Measurements from ENCODE around the gene PNO1.

PNO1 gene

GRCh38 chr2:68216454-68217310 lies 59.0 kb downstream of the PNO1 start:
- H3K36me3 ChIP-seq (ENCODE audit: control insufficient read depth, insufficient read depth, low read length), result peaks cover 2% of the 10 kb centered on the region
- no peak overlapping the region for H3K9ac ChIP-seq (ENCODE audit: low read length)
- H3K79me2 ChIP-seq (ENCODE audit: control insufficient read depth, insufficient read depth, low read length), result peaks cover 52% of the 10 kb centered on the region
- H3K79me1 ChIP-seq (ENCODE audit: low read length), result peaks cover 22% of the 10 kb centered on the region
- H2AK5ac ChIP-seq (ENCODE audit: low read length), result no peak overlapping the region
- peak; percentile 29 for DNase-seq
- no peak overlapping the region for H2BK15ac ChIP-seq (replicated peaks; ENCODE audit: low read depth)
- WGBS (ENCODE audit: extremely low coverage, insufficient coverage, low lambda C conversion rate), result no CpG with 5 or more reads among the region's 2 CpGs
- no peak overlapping the region for H3K4me2 ChIP-seq (ENCODE audit: low read length)
- no peak overlapping the region for H3K56ac ChIP-seq (ENCODE audit: low read length)
- H3K4me1 ChIP-seq (ENCODE audit: control insufficient read depth, low read depth, low read length), result peaks cover 3% of the 10 kb centered on the region
- no peak overlapping the region for H2BK120ac ChIP-seq (ENCODE audit: low read depth, low read length)
- no peak overlapping the region for H3K18ac ChIP-seq (ENCODE audit: low read length)
- H3K27me3 ChIP-seq (ENCODE audit: insufficient read depth, low read length, poor library complexity), result no peaks in the 10 kb centered on the region
- H4K8ac ChIP-seq (ENCODE audit: low read depth, low read length), result no peak overlapping the region
- H2BK5ac ChIP-seq (ENCODE audit: low read length), result no peak overlapping the region
- H3K4ac ChIP-seq (ENCODE audit: low read depth, low read length), result no peak overlapping the region
- H3K27ac ChIP-seq (ENCODE audit: low read depth, low read length), result no peak overlapping the region
- no peak overlapping the region for H3K4me3 ChIP-seq (ENCODE audit: low read length)
- H3K23ac ChIP-seq (ENCODE audit: low read length), result no peak overlapping the region
- H4K5ac ChIP-seq (ENCODE audit: low read length), result no peak overlapping the region

GRCh38 chr2:68217729-68218128 lies 60.0 kb downstream of the PNO1 start:
- Histone ChIP-seq H2AK5ac (ENCODE audit: low read length) (no peak overlapping the region), H3K79me1 (ENCODE audit: low read length) (peaks cover 21% of the 10 kb centered on the region), H3K36me3 (ENCODE audit: control insufficient read depth, insufficient read depth, low read length) (peaks cover 2% of the 10 kb centered on the region), H2BK5ac (ENCODE audit: low read length) (no peak overlapping the region), H3K56ac (ENCODE audit: low read length) (no peak overlapping the region), H3K79me2 (ENCODE audit: control insufficient read depth, insufficient read depth, low read length) (peaks cover 51% of the 10 kb centered on the region), H3K4ac (ENCODE audit: low read depth, low read length) (no peak overlapping the region), H3K18ac (ENCODE audit: low read length) (no peak overlapping the region), H3K4me3 (ENCODE audit: low read length) (no peak overlapping the region), H3K4me2 (ENCODE audit: low read length) (no peak overlapping the region), H4K5ac (ENCODE audit: low read length) (no peak overlapping the region), H3K27me3 (ENCODE audit: insufficient read depth, low read length, poor library complexity) (no peaks in the 10 kb centered on the region), H3K23ac (ENCODE audit: low read length) (no peak overlapping the region), H2BK120ac (ENCODE audit: low read depth, low read length) (no peak overlapping the region), H3K9ac (ENCODE audit: low read length) (no peak overlapping the region), H3K4me1 (ENCODE audit: control insufficient read depth, low read depth, low read length) (peaks cover 3% of the 10 kb centered on the region), H2BK15ac (replicated peaks; ENCODE audit: low read depth) (no peak overlapping the region), H4K8ac (ENCODE audit: low read depth, low read length) (no peak overlapping the region), H3K27ac (ENCODE audit: low read depth, low read length) (no peak overlapping the region)
- DNase-seq, result no peak
- WGBS (ENCODE audit: extremely low coverage, insufficient coverage, low lambda C conversion rate), result no CpG with 5 or more reads among the region's 3 CpGs

GRCh38 chr2:68218343-68218901 lies 60.7 kb downstream of the PNO1 start:
- no peak overlapping the region for H3K18ac ChIP-seq (ENCODE audit: low read length)
- no peak for DNase-seq
- no peak overlapping the region for H3K4ac ChIP-seq (ENCODE audit: low read depth, low read length)
- H3K9ac ChIP-seq (ENCODE audit: low read length), result no peak overlapping the region
- no peak overlapping the region for H3K27ac ChIP-seq (ENCODE audit: low read depth, low read length)
- no peak overlapping the region for H2BK5ac ChIP-seq (ENCODE audit: low read length)
- no CpG with 5 or more reads among the region's 1 CpG for WGBS (ENCODE audit: extremely low coverage, insufficient coverage, low lambda C conversion rate)
- no peak overlapping the region for H3K4me2 ChIP-seq (ENCODE audit: low read length)
- peaks cover 18% of the 10 kb centered on the region for H3K79me1 ChIP-seq (ENCODE audit: low read length)
- no peak overlapping the region for H3K4me3 ChIP-seq (ENCODE audit: low read length)
- H3K56ac ChIP-seq (ENCODE audit: low read length), result no peak overlapping the region
- H3K23ac ChIP-seq (ENCODE audit: low read length), result peak overlapping the region; percentile 19
- H3K4me1 ChIP-seq (ENCODE audit: control insufficient read depth, low read depth, low read length), result peaks cover 3% of the 10 kb centered on the region
- no peak overlapping the region for H4K8ac ChIP-seq (ENCODE audit: low read depth, low read length)
- peaks cover 2% of the 10 kb centered on the region for H3K36me3 ChIP-seq (ENCODE audit: control insufficient read depth, insufficient read depth, low read length)
- no peak overlapping the region for H2BK15ac ChIP-seq (replicated peaks; ENCODE audit: low read depth)
- H2AK5ac ChIP-seq (ENCODE audit: low read length), result no peak overlapping the region
- peaks cover 51% of the 10 kb centered on the region for H3K79me2 ChIP-seq (ENCODE audit: control insufficient read depth, insufficient read depth, low read length)
- H2BK120ac ChIP-seq (ENCODE audit: low read depth, low read length), result no peak overlapping the region
- H3K27me3 ChIP-seq (ENCODE audit: insufficient read depth, low read length, poor library complexity), result no peaks in the 10 kb centered on the region
- no peak overlapping the region for H4K5ac ChIP-seq (ENCODE audit: low read length)

- no peak overlapping the region for H3K4me2 ChIP-seq (ENCODE audit: low read length)
- no peak overlapping the region for H2BK5ac ChIP-seq (ENCODE audit: low read length)
- H3K79me2 ChIP-seq (ENCODE audit: control insufficient read depth, insufficient read depth, low read length), result peaks cover 43% of the 10 kb centered on the region
- H3K9ac ChIP-seq (ENCODE audit: low read length), result no peak overlapping the region
- H3K18ac ChIP-seq (ENCODE audit: low read length), result no peak overlapping the region
- no peak overlapping the region for H4K8ac ChIP-seq (ENCODE audit: low read depth, low read length)
- DNase-seq, result no peak
- H3K27ac ChIP-seq (ENCODE audit: low read depth, low read length), result no peak overlapping the region
- peaks cover 9% of the 10 kb centered on the region for H3K79me1 ChIP-seq (ENCODE audit: low read length)
- no peaks in the 10 kb centered on the region for H3K36me3 ChIP-seq (ENCODE audit: control insufficient read depth, insufficient read depth, low read length)
- H2BK15ac ChIP-seq (replicated peaks; ENCODE audit: low read depth), result no peak overlapping the region
- H3K27me3 ChIP-seq (ENCODE audit: insufficient read depth, low read length, poor library complexity), result no peaks in the 10 kb centered on the region
- WGBS (ENCODE audit: extremely low coverage, insufficient coverage, low lambda C conversion rate), result no CpG with 5 or more reads among the region's 1 CpG
- H2AK5ac ChIP-seq (ENCODE audit: low read length), result no peak overlapping the region
- no peak overlapping the region for H2BK120ac ChIP-seq (ENCODE audit: low read depth, low read length)
- H3K56ac ChIP-seq (ENCODE audit: low read length), result no peak overlapping the region
- H3K4me3 ChIP-seq (ENCODE audit: low read length), result no peak overlapping the region
- no peak overlapping the region for H3K4ac ChIP-seq (ENCODE audit: low read depth, low read length)
- H3K23ac ChIP-seq (ENCODE audit: low read length), result no peak overlapping the region
- no peak overlapping the region for H4K5ac ChIP-seq (ENCODE audit: low read length)
- H3K4me1 ChIP-seq (ENCODE audit: control insufficient read depth, low read depth, low read length), result peaks cover 3% of the 10 kb centered on the region
Measured at GRCh38 chr2:68222287-68222686, 64.6 kb downstream of the PNO1 start.

- Histone ChIP-seq H3K79me1 (ENCODE audit: low read length) (peaks cover 9% of the 10 kb centered on the region), H2BK120ac (ENCODE audit: low read depth, low read length) (no peak overlapping the region), H2BK5ac (ENCODE audit: low read length) (no peak overlapping the region), H3K4me3 (ENCODE audit: low read length) (no peak overlapping the region), H3K4me1 (ENCODE audit: control insufficient read depth, low read depth, low read length) (peaks cover 3% of the 10 kb centered on the region), H2AK5ac (ENCODE audit: low read length) (no peak overlapping the region), H3K23ac (ENCODE audit: low read length) (no peak overlapping the region), H3K4me2 (ENCODE audit: low read length) (no peak overlapping the region), H3K4ac (ENCODE audit: low read depth, low read length) (no peak overlapping the region), H3K27ac (ENCODE audit: low read depth, low read length) (no peak overlapping the region), H2BK15ac (replicated peaks; ENCODE audit: low read depth) (no peak overlapping the region), H4K8ac (ENCODE audit: low read depth, low read length) (no peak overlapping the region), H3K79me2 (ENCODE audit: control insufficient read depth, insufficient read depth, low read length) (peaks cover 44% of the 10 kb centered on the region), H3K56ac (ENCODE audit: low read length) (no peak overlapping the region), H3K36me3 (ENCODE audit: control insufficient read depth, insufficient read depth, low read length) (no peaks in the 10 kb centered on the region), H4K5ac (ENCODE audit: low read length) (no peak overlapping the region), H3K9ac (ENCODE audit: low read length) (no peak overlapping the region), H3K27me3 (ENCODE audit: insufficient read depth, low read length, poor library complexity) (no peaks in the 10 kb centered on the region), H3K18ac (ENCODE audit: low read length) (no peak overlapping the region)
- DNase-seq, result no peak
- no CpG with 5 or more reads among the region's 2 CpGs for WGBS (ENCODE audit: extremely low coverage, insufficient coverage, low lambda C conversion rate)
Measured at GRCh38 chr2:68223419-68223818, 65.7 kb downstream of the PNO1 start.
